T-helper 22 cell (primary cell): ENCODE results near the gene EIF2S3.
"Not testable (repeated sequence)": the region's sequence is repeated elsewhere in the genome, so short reads cannot be mapped to it uniquely, and the experiment has no call there.

ENCODE experiments used
- DNase-seq: peaks from one replicate; pipeline ENCODE4 v3.0.0-alpha.2; 2020; ENCODE audit warnings: low read depth

EIF2S3 gene

DNA sequence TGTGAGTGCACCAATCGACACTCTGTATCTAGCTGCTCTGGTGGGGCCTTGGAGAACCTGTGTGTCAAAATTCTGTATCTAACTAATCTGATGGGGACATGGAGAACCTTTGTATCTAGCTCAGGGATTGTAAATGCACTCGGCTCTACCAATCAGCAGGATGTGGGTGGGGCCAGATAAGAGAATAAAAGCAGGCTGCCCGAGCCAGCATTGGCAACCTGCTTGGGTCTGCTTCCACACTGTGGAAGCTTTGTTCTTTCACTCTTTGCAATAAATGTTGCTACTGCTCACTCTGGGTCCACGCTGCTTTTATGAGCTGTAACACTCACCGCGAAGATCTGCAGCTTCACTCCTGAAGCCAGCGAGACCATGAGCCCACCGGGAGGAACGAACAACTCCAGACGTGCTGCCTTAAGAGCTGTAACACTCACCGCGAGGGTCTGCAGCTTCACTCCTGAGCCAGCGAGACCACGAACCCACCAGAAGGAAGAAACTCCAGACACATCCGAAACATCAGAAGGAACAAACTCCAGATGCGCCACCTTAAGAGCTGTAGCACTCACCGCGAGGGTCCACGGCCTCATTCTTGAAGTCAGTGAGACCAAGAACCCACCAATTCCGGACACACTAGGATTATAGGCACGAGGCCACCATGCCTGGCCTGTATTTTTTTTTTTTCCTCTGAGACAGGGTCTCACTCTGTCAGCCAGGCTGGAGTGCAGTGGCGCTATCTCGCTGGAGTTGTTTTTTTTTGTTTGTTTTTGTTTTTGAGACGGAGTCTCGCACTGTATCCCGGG is 4.0 kb upstream of the EIF2S3 start:
- not testable (repeated sequence) for DNase-seq

- DNase-seq, result no peak
These were observed 244 bp downstream of the EIF2S3 start for GRCh38 chrX:24055043-24055356.

DNA sequence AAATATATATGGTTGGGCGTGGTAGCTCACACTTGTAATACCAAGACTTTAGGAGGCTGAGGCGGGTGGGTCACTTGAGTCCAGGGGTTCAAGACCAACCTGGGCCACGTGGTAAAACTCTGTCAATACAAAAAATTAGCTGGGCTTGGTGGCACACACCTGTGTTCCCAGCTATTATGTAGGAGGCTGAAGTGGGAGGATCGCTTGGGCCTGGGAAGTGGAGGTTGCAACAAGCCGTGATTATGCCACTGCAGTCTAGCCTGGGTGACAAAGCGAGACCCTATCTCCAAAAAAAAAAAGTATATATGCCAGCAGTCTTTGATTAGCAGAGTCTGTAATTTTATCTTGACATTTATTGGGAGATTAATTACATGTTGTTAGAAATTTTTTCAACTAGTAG is 8.7 kb downstream of the EIF2S3 start:
- DNase-seq, result no peak

- DNase-seq, result no peak
These were observed 15.1 kb downstream of the EIF2S3 start for GRCh38 chrX:24069877-24070276.

- no peak for DNase-seq
These were observed 24.7 kb downstream of the EIF2S3 start for GRCh38 chrX:24079411-24079810.

DNA sequence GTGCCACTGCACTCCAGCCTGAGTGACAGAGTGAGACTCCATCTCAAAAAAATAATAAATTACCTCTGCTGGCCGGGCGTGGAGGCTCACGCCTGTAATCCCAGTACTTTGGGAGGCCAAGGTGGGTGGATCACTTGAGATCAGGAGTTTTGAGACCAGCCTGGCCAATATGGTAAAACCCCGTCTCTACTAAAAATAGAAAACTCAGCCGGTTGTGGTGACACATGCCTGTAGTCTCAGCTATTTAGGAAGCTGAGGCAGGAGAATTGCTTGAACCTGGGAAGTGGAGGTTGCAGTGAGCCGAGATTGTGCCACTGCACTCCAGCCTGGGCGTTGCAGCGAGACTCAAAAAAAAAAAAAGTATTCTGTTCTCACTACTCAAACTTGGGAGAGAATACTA is 25.5 kb downstream of the EIF2S3 start:
- not testable (repeated sequence) for DNase-seq

DNA sequence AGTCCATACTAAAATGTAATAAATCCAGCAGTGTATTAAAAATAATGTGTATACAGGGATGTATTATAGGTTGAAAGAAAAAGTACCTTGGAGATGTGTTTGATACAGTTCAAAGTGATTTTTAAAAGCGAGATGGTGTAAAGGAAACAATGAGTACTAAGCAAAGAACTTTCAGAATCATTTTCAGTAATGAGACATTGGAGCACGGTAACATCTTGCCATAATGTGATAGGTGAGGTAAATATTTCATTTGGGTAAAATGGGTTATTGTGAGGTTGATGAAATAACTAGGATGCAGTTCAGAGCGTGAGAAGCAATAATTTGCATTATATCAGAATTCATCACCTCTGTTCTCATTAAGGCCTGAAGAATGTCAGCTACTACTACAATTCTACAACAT is 25.9 kb downstream of the EIF2S3 start:
- DNase-seq, result no peak

DNA sequence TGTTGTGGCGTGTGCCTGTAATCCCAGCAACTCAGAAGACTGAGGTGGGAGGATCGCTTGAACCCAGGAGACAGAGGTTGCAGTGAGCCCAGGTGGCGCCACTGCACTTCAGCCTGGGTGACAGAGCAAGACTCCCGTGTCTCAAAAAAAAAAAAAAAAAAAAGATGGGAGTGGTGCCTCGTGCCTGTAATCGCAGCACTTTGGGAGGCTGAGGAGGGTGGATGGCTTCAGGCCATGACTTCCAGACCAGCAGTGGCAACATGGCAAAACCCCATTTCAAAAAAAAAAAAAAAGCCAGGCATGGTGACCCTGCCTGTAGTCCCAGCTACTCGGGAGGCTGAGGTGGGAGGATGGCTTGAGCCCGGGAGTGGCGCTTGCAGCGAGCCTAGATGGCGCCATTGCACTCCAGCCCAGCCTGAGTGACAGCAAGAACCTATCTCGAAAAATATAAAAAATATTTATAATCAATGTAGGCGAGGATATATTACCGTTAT is 27.0 kb downstream of the EIF2S3 start:
- peak; percentile 12 for DNase-seq

GRCh38 chrX:24082447-24082846 is 27.7 kb downstream of the EIF2S3 start:
- no peak for DNase-seq

DNA sequence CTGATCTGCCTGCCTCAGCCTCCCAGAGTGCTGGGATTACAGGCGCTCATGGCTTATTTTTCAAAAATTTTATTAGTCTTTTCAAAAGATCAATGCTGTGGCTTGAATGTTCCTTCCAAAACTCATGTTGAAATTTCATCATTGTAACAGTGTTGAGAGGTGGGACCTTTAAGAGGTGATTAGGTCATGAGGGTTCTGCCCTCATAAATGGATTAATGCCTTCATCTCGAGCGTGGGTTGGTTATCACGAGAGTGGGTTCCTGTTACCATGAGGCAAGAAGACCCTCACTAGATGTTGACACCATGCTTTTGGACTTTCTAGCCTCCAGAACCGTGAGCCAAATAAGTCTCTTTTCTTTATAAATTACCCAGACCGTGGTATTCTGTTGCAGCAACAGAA is 30.3 kb downstream of the EIF2S3 start:
- DNase-seq, result no peak

GRCh38 chrX:24090300-24091200 is 35.8 kb downstream of the EIF2S3 start:
- DNase-seq, result no peak

GRCh38 chrX:24093746-24094145 is 39.0 kb downstream of the EIF2S3 start:
- DNase-seq, result no peak

DNA sequence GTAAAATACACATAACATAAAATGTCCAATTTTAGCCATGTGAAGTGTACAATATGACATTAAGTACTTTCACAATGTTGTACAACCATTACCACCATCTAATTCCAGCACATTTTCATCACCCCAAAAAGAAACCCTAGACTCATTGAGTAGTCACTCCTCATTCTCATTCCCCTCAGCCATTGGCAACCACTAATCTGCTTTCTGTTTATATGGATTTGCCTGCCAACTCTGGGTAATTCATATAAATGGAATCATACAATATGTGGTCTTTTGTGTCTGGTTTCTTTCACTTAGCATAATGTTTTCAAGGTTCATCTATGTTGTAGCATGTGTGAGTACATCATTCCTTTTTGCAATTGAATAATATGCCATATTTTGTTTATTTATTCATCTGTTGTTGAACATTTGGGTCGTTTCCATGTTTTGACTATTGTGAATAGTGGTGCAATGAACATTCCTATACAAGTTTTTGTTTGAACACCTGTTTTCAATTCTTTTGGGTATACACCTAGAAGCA is 43.0 kb downstream of the EIF2S3 start:
- DNase-seq, result no peak

- no peak for DNase-seq
These were observed 44.2 kb downstream of the EIF2S3 start for GRCh38 chrX:24098932-24099331.

GRCh38 chrX:24099394-24099793 is 44.6 kb downstream of the EIF2S3 start:
- no peak for DNase-seq

GRCh38 chrX:24100713-24101112 is 46.0 kb downstream of the EIF2S3 start:
- no peak for DNase-seq

DNA sequence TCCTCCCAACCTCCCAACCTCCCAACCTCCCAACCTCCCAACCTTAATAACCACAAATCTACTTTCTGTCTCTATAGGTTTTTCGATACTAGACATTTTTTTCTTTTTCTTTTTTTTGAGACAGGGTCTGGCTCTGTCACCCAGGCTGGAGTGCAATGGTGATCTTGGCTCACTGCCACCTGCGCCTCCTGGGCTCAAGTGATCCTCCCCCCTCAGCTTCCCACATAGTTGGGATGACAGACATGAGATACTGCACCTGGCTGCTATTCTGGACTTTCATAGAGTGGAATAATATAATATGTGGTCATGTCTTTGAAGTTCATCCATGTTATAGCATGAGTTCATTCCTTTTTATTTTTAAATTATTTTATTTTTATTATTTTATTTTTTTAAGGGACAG is 55.3 kb downstream of the EIF2S3 start:
- no peak for DNase-seq

GRCh38 chrX:24113181-24113580 is 58.4 kb downstream of the EIF2S3 start:
- no peak for DNase-seq

GRCh38 chrX:24117258-24117657 is 62.5 kb downstream of the EIF2S3 start:
- DNase-seq, result no peak

DNA sequence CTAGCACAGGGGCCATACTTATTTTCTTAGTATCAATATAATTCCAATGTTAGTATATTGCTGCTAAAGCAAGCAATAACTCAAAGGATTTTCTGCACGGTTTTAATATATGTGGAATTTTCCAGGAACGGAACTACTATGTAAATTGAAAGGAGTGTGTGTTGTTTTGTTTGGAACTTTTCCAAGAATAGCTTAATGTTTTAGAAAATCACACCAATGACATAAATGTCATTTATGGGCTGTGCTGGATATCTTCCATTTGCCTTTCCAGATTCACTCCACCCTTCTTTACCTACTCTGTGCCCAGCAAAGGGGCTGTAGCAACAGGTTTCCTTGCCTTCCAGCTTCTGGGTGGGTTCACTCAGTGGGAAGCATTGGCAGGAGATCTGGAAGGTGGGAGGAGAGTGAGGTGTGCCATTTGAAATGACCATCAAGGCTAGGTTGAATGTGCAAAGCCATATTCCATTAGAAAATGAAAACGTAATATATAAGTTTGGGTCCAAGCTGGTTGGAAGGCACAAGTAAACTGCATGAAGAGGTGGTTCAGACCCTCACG is 69.6 kb downstream of the EIF2S3 start:
- no peak for DNase-seq

DNA sequence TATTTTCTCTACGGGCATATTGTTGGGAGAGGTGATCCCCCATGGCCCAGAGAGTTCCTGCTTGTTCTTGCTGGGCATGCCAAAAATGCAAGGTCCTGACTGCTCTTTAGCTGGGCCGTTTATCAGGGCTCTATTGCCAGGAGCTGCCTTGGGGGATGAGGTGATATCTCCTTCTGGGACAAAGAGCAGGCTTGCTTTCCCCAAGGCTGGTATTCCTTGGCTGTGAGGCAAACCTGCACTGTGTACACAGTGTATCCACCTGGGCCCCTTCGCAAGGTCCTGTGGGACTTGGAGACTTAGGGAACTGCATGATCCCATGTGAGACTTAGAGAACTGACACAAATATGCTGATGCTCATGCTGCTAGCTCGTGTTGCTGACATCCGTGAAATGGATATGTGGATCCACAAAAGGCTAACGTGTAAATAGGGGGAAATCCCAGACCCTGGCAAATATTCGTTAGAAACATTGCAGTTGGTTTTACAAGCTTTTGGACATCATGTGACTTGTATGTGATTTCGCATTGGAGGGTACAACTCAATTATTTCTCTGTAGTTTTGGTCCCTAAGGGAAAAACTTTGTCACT is 70.4 kb downstream of the EIF2S3 start:
- no peak for DNase-seq
